Adrenal gland (tissue), 12 donors: Measurements from ENCODE around the gene PRPF40A. TPM values are rescaled to one million over a fixed set of nuclear protein-coding genes. Genes with fewer than 3 reads are reported as not detected.

ENCODE experiments used
- DNase-seq, 7 donors: peaks; one replicate each; pipeline ENCODE4 v3.0.0-alpha.2; 2019 to 2020
- H3K27ac ChIP-seq, 5 donors: fragments of 200-600 bp; sonication (generic) in 4 of 5; 1 replicate in 3 of 5; 2 replicates in 2 of 5; pipeline versions ENCODE4 v1.5.1 to v1.8.0; 2016 to 2020; ENCODE audit warnings: mild to moderate bottlenecking in 1 of 5
- H3K27me3 ChIP-seq: fragments of 200-600 bp; 2 replicates; pipeline ENCODE4 v1.8.0; 2021
- H3K36me3 ChIP-seq, 2 donors: fragments of 200-600 bp; replicated peaks in 1 of 2; 1 replicate in 1 of 2; 2 replicates in 1 of 2; pipeline versions ENCODE4 v1.5.1 to v1.8.0; 2018 to 2022
- H3K4me1 ChIP-seq, 2 donors: fragments of 200-600 bp; replicated peaks in 1 of 2; 1 replicate in 1 of 2; 2 replicates in 1 of 2; pipeline versions ENCODE4 v1.5.1 to v1.8.0; 2018 to 2021
- H3K4me3 ChIP-seq, 4 donors: fragments of 200-600 bp; sonication (generic) in 3 of 4; one replicate each; pipeline ENCODE4 v1.5.1; 2016 to 2018
- H3K9me3 ChIP-seq, 3 donors: fragments of 200-600 bp; sonication (generic) in 1 of 3; replicated peaks in 1 of 3; 1 replicate in 2 of 3; 2 replicates in 1 of 3; pipeline versions ENCODE4 v1.5.1 to v1.8.0; 2016 to 2021
- POLR2A ChIP-seq, 2 donors: fragments of 450-650 bp; IDR thresholded peaks; one replicate each; pipeline ENCODE4 v1.6.1; 2017; ENCODE audit warnings: antibody characterized with exemption in 2 of 2, mild to moderate bottlenecking in 2 of 2, moderate library complexity in 1 of 2
- WGBS, 4 donors: extraction: QIAGEN DNeasy Blood & Tissue Kit in 2 of 4; methylation state at CpG; one replicate each; pipeline versions ENCODE4 v1.1.5 to v1.1.7; 2013 to 2017; 5-methylcytosine and 5-hydroxymethylcytosine counted together
- intact Hi-C, 2 donors: fragments of 100-400 bp; cut with DNase I; formaldehyde crosslinking; loops; one replicate each; pipeline versions ENCODE4 v1.14.1 to v1.15.0; 2022 to 2023
- polyA plus RNA-seq, 3 donors: library from polyadenylated mRNA; stranded (reverse); fragments of 200-250 nt in 2 of 3; fragments of 350-450 nt in 1 of 3; fragmentation: Illumina TruSeq in 1 of 3; extraction: RNeasy Lipid Tissue Mini Kit (QIAGEN cat#74804) in 1 of 3; gene quantifications; one replicate each; pipeline ENCODE4 v1.2.3, GENCODE V29; 2013 to 2014
- total RNA-seq, 9 donors: library from RNA; depleted of rRNA in 4 of 9; stranded (reverse); fragments of >200 nt in 4 of 9; fragments of 120-200 nt in 1 of 9; fragmentation: NEBNext Ultra II Directional in 1 of 9; extraction: Animal tissue kit (Norgen Biotek cat#: 25700) in 1 of 9; gene quantifications; one replicate each; pipeline versions ENCODE4 v1.1.0 to v1.2.4, GENCODE V29; 2013 to 2023
- TF ChIP-seq, protein P1 (sequence below), 6 experiments: fragments of 450-650 bp in 4 of 6; fragments of 200-600 bp in 2 of 6; sonication (generic) in 1 of 6; IDR thresholded peaks; 1 replicate in 5 of 6; 2 replicates in 1 of 6; pipeline versions ENCODE4 v1.5.1 to v1.8.0; 2016 to 2021; ENCODE audit warnings: antibody characterized with exemption in 6 of 6, mild to moderate bottlenecking in 2 of 6, moderate library complexity in 1 of 6
- donor health status: healthy with polysubstance abuse.
- donor health status: Bipolar disorder and iron deficiency.
- donor health status: DM: yes; HTN: yes; CAD: no.
- donor health status: DM: no; HTN: no; CAD: no.
- donor health status: DM: no; HTN: no; CAD: no.
- donor health status: DM: yes; HTN: yes; CAD: no.

Gene PRPF40A
- total and polyA plus RNA-seq, 12 donors, result 15.6 to 133 (median 68.9) TPM

DNA sequence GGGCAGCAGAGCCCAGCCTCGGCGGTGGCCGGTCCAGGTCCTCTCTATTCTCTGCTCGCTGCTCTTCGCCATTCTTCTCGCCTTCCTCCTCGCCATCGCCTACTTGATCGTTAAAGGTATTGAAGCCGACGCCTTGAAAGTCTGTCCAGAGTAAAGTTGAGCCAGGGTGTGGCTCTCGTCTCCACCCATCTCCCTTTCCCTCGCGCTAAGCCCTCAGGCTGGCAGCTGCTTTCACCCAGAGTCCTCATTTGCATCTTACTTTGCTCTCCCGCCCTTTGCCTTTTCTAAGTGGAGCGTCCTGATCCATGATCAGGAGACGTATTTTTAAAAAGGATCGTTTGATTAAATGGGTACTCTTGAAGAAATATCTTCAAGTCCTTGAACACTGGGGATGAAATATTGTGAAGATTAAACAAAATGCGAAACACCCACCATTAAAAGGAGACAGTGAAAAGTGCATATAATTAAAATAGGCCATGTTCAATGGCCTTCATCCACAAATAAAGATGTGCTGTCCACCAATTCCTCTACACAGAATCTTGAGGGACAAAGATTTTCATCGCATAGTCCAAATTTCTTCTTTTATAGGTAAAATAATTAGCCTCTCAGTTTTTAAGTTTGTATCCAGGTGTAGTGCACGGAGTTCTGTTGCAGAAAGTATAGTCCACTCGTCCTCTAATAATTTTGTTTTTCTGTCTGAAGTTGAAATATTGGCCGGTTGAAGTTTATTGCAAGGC is 1.8 kb upstream of the PRPF40A start:
- intact Hi-C loops, result no loop called here
- H3K27me3 ChIP-seq, result no peaks in the 10 kb centered on the region
- TF ChIP-seq, protein P1, sequence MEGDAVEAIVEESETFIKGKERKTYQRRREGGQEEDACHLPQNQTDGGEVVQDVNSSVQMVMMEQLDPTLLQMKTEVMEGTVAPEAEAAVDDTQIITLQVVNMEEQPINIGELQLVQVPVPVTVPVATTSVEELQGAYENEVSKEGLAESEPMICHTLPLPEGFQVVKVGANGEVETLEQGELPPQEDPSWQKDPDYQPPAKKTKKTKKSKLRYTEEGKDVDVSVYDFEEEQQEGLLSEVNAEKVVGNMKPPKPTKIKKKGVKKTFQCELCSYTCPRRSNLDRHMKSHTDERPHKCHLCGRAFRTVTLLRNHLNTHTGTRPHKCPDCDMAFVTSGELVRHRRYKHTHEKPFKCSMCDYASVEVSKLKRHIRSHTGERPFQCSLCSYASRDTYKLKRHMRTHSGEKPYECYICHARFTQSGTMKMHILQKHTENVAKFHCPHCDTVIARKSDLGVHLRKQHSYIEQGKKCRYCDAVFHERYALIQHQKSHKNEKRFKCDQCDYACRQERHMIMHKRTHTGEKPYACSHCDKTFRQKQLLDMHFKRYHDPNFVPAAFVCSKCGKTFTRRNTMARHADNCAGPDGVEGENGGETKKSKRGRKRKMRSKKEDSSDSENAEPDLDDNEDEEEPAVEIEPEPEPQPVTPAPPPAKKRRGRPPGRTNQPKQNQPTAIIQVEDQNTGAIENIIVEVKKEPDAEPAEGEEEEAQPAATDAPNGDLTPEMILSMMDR (IDR thresholded peaks at IDR 0.05), result peak in 1 of 6 experiments; percentile 4
- no peak for TF ChIP-seq POLR2A (IDR thresholded peaks at IDR 0.05)
- peak overlapping the region; percentile 96 to 98 (median 98) for H3K27ac ChIP-seq
- peaks cover 0 to 39% of the 10 kb centered on the region in 2 donors for H3K4me1 ChIP-seq
- 3 to 5% (median 4%) methylated on average over 23 of the region's 23 CpGs for WGBS, 4 donors
- peak overlapping the region; percentile 25 to 97 (median 96) for H3K4me3 ChIP-seq
- no peaks in the 10 kb centered on the region for H3K9me3 ChIP-seq
- peak in 4 of 7 donors; percentile 46 to 50 (median 48) for DNase-seq
- no peaks in the 10 kb centered on the region for H3K36me3 ChIP-seq

DNA sequence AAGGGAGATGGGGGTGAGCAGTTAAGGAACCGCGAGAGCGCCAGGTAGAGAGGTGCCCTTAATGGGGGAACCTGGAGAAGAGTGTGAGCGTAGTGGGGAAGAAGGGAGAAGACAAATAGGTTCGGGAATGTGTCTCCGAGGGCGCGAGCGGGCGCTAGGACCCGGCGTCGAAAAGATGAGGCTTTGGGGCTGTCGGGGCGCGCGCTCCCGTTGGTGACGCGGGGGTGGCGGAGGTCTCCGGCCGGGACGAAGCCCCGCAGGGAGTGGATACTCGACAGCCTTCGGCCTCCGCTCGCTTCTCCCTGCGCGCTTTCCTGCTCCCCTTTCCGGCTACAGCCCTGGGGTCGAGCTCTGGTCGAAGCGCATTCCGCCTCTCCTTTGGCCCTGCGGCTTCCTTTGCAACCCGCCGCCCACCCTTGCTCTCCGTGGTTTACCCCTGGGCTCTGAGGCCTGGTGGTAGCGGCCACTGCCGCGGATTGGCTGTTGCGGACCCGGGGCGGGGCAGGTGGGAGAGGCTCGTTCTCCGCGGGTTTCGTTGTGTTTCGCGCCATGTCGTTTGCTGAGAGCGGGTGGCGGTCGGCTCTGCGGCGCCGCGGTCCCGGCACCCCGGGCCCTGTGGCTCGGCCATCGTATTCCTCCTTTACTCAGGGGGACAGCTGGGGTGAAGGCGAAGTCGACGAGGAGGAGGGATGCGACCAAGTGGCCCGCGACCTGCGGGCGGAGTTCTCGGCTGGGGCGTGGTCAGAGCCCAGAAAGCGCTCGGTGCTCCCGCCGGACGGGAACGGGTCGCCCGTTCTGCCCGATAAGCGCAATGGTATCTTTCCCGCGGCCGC is 1.0 kb upstream of the PRPF40A start, which contains the start of gene ARL6IP6:
Gene ARL6IP6 (plus strand): TSS at position 545 of the 833 bp plus-strand sequence. CDS start 5 bp downstream, at position 550.
- DNase-seq, result peak; percentile 94 to 96 (median 95)
- WGBS, 4 donors, result 0 to 1% (median 0%) methylated on average over 34 to 87 of the region's 87 CpGs
- Histone ChIP-seq H3K4me3 (peak within 1 kb of the TSS; percentile 25 to 97 (median 96)), H3K4me1 (peaks cover 0 to 39% of the 10 kb centered on the region in 2 donors), H3K27me3 (no peaks in the 10 kb centered on the region), H3K9me3 (no peaks in the 10 kb centered on the region), H3K36me3 (no peaks in the 10 kb centered on the region), H3K27ac (peak within 1 kb of the TSS; percentile 96 to 98 (median 98))
- intact Hi-C loops, result no loop called here
- TF ChIP-seq, protein P1 (IDR thresholded peaks at IDR 0.05), result no peak
- peak; percentile 34 to 84 for TF ChIP-seq POLR2A (IDR thresholded peaks at IDR 0.05)

DNA sequence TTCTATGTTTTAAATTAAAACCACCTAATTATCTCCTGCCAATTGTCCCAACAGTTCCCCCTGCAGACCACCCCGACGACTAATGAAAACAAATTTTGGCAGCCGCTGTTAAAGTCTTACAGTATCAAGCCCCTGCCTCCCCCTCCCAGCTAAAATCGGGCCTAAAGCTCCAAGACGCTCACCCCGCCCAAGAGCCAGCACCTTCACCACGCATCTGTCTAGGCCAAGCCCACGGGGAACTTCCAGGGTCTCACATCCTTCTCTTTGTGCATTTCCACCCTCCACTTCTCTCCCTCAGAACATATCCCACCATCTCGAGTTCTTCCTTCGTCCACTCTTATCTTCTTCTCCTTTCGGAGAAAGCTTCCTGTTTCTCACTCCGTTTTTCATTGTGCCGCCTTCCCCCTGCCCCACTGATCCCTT is 445 bp downstream of the PRPF40A start:
- TF ChIP-seq, protein P1 (IDR thresholded peaks at IDR 0.05), result no peak
- no peak for TF ChIP-seq POLR2A (IDR thresholded peaks at IDR 0.05)
- DNase-seq, result peak in 6 of 7 donors; percentile 25 to 65 (median 34)

DNA sequence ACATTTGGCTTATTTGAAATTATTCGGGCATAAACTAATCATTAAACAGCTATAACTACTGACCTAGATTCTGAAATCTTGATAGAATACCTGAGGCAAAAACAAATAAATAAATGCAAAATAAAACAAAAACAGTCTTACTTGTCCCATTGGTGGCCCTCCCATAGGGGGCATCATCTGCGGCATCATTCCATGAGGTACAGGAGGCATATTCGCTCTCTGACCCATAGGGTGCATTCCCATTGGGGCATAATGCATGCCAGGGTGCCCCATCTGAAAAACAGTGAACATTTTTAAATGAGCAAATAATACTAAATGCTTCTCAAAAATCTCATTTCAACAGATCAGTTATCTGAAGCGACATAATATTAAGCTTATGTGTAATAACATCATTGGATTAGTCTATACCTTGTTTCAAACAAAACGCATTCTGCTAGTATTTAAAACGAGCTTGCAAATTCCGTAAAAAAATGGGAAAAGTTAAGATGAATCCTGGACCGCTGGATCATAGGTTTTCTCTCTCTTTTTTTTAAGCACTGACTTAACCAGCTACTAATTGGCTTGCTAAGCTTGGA is 1.3 kb downstream of the PRPF40A start:
- intact Hi-C loops, result no loop called here
- no peaks in the 10 kb centered on the region for H3K36me3 ChIP-seq
- H3K27ac ChIP-seq, result no peak overlapping the region
- H3K27me3 ChIP-seq, result no peaks in the 10 kb centered on the region
- no peak for DNase-seq
- no peaks in the 10 kb centered on the region for H3K9me3 ChIP-seq
- peaks cover 0 to 46% of the 10 kb centered on the region in 2 donors for H3K4me1 ChIP-seq
- 21 to 32% (median 26%) methylated on average over 8 of the region's 8 CpGs for WGBS, 4 donors
- H3K4me3 ChIP-seq, result peak overlapping the region in 1 of 4 donors; percentile 97
- no peak for TF ChIP-seq POLR2A (IDR thresholded peaks at IDR 0.05)
- TF ChIP-seq, protein P1 (IDR thresholded peaks at IDR 0.05), result peak in 2 of 6 experiments; percentile 16 to 23

More for the DNA sequence above, 445 bp downstream of the PRPF40A start:
- Histone ChIP-seq H3K27ac (peak overlapping the region; percentile 87 to 98 (median 98)), H3K9me3 (no peaks in the 10 kb centered on the region), H3K27me3 (no peaks in the 10 kb centered on the region), H3K4me1 (peaks cover 0 to 47% of the 10 kb centered on the region in 2 donors), H3K4me3 (peak overlapping the region; percentile 96 to 99 (median 97)), H3K36me3 (no peaks in the 10 kb centered on the region)
- intact Hi-C loops, result no loop called here
- WGBS, 4 donors, result 0 to 1% (median 0%) methylated on average over 13 of the region's 13 CpGs
